HCT116 (cell line): ENCODE results near the gene TOX2. TPM values are rescaled to one million over a fixed set of nuclear protein-coding genes. Genes with fewer than 3 reads are reported as not detected.

Source experiments
- ATAC-seq: fragments of 200-7000 bp; cut with Tn5 transposase; 2 replicates; pipeline ENCODE4 v1.9.1; 2020; ENCODE audit warnings: mild to moderate bottlenecking, moderate library complexity
- BruUV-seq: library from RNA; stranded (reverse); fragments of 400-500 nt; replicated peaks from 2 replicates; lab custom pipeline; 2021; lab: Mats Ljungman, UMichigan
- CTCF ChIA-PET: fragments of 300-600 bp; sonication (Branson Sonifier 250); formaldehyde crosslinking; loops from one replicate; lab custom pipeline; 2021; ENCODE audit warnings: antibody characterized with exemption; lab: Charles Lee
- POLR2A ChIA-PET: fragments of 300-600, 350-600 bp; sonication (Branson Sonifier 250); formaldehyde crosslinking; loops from one replicate; lab custom pipeline; 2021; ENCODE audit warnings: antibody characterized with exemption; lab: Charles Lee
- RAD21 ChIA-PET, 2 experiments: fragments of 300-600 bp; sonication (Branson Sonifier 250); formaldehyde crosslinking; loops; one replicate each; lab custom pipeline; 2023; ENCODE audit warnings: low total read pairs in 2 of 2; ENCODE audit not compliant: uncharacterized antibody in 2 of 2, unreplicated experiment in 2 of 2, low non-redundant PET in 1 of 2; lab: Charles Lee
- DNase-seq: peaks from one replicate; pipeline ENCODE4 v3.0.0-alpha.2; 2010; ENCODE audit warnings: low read depth, low spot score
- H2AFZ ChIP-seq: fragments of 200-600 bp; shearing (Covaris generic), sonication (generic); 2 replicates; pipeline ENCODE4 v1.6.1; 2017; ENCODE audit warnings: low read depth, mixed run types, mixed read lengths, antibody characterized with exemption, low read length; ENCODE audit not compliant: poor library complexity, severe bottlenecking
- H3K27ac ChIP-seq: 2 replicates; pipeline ENCODE4 v1.5.1; 2012; ENCODE audit warnings: low read depth, low read length
- H3K27me3 ChIP-seq: fragments of 200-600 bp; sonication (generic); 2 replicates; pipeline ENCODE4 v1.6.1; 2016; ENCODE audit warnings: mixed run types, low read length, mixed read lengths; ENCODE audit not compliant: insufficient read depth
- H3K36me3 ChIP-seq, 2 experiments: fragments of 200-500 bp in 1 of 2; fragments of 200-600 bp in 1 of 2; sonication (Bioruptor generic) in 1 of 2; sonication (generic) in 1 of 2; 2 replicates each; pipeline versions ENCODE4 v1.5.1 to v1.6.1; 2014 to 2016; ENCODE audit warnings: low read length in 2 of 2, inconsistent platforms in 1 of 2, mixed read lengths in 1 of 2, mixed run types in 1 of 2; ENCODE audit not compliant: insufficient read depth in 2 of 2, control insufficient read depth in 1 of 2
- H3K4me1 ChIP-seq, 2 experiments: fragments of 200-600 bp in 1 of 2; sonication (generic) in 1 of 2; 2 replicates each; pipeline versions ENCODE4 v1.5.1 to v1.6.1; 2012 to 2017; ENCODE audit warnings: low read length in 2 of 2, inconsistent platforms in 1 of 2, mild to moderate bottlenecking in 1 of 2, mixed read lengths in 1 of 2, mixed run types in 1 of 2, moderate library complexity in 1 of 2; ENCODE audit not compliant: insufficient read depth in 2 of 2, control insufficient read depth in 1 of 2
- H3K4me2 ChIP-seq: fragments of 200-600 bp; sonication (generic); 2 replicates; pipeline ENCODE4 v1.6.1; 2017; ENCODE audit warnings: mixed run types, low read length, mixed read lengths
- H3K4me3 ChIP-seq, 2 experiments: fragments of 200-600 bp in 1 of 2; sonication (generic) in 1 of 2; replicated peaks in 1 of 2; 2 replicates each; pipeline ENCODE4 v1.5.1; 2011 to 2016; ENCODE audit warnings: low read length in 2 of 2, control low read depth in 1 of 2, low read depth in 1 of 2, mild to moderate bottlenecking in 1 of 2, mixed read lengths in 1 of 2, mixed run types in 1 of 2
- H3K79me2 ChIP-seq: fragments of 200-600 bp; sonication (generic); 2 replicates; pipeline ENCODE4 v1.6.1; 2017; ENCODE audit warnings: mild to moderate bottlenecking, mixed run types, low read length, moderate library complexity, mixed read lengths; ENCODE audit not compliant: insufficient read depth
- H3K9ac ChIP-seq: fragments of 200-600 bp; sonication (generic); 2 replicates; pipeline ENCODE4 v1.6.1; 2016; ENCODE audit warnings: low read length, mixed read lengths
- H3K9me2 ChIP-seq: fragments of 200-600 bp; sonication (generic), shearing (Covaris generic); 2 replicates; pipeline ENCODE4 v1.6.1; 2017; ENCODE audit warnings: mixed run types, mild to moderate bottlenecking, moderate library complexity; ENCODE audit not compliant: insufficient read depth
- H3K9me3 ChIP-seq, 2 experiments: fragments of 200-500 bp in 1 of 2; fragments of 200-600 bp in 1 of 2; sonication (Bioruptor generic) in 1 of 2; sonication (generic) in 1 of 2; 2 replicates each; pipeline ENCODE4 v1.6.1; 2014 to 2017; ENCODE audit warnings: low read length in 2 of 2, mixed read lengths in 2 of 2, inconsistent platforms in 1 of 2, low read depth in 1 of 2, mild to moderate bottlenecking in 1 of 2, mixed run types in 1 of 2, moderate library complexity in 1 of 2; ENCODE audit not compliant: control insufficient read depth in 1 of 2, insufficient read depth in 1 of 2
- H4K20me1 ChIP-seq: fragments of 200-600 bp; sonication (generic), shearing (Covaris generic); 2 replicates; pipeline ENCODE4 v1.6.1; 2017; ENCODE audit warnings: mixed run types, mild to moderate bottlenecking, moderate library complexity; ENCODE audit not compliant: insufficient read depth
- CBX3 ChIP-seq: IDR thresholded peaks from 2 replicates; pipeline ENCODE4 v1.6.1; 2012; ENCODE audit warnings: low read depth
- CEBPB ChIP-seq: IDR thresholded peaks from 2 replicates; pipeline ENCODE4 v1.6.1; 2012; ENCODE audit warnings: low read depth
- EGR1 ChIP-seq: IDR thresholded peaks from 2 replicates; pipeline ENCODE4 v1.6.1; 2012; ENCODE audit warnings: low read depth
- ELF1 ChIP-seq: IDR thresholded peaks from 2 replicates; pipeline ENCODE4 v1.6.1; 2012; ENCODE audit warnings: low read depth, borderline replicate concordance
- EZH2 ChIP-seq: fragments of 200-600 bp; sonication (generic); IDR thresholded peaks from 2 replicates; pipeline ENCODE4 v1.6.1; 2017; ENCODE audit warnings: antibody characterized with exemption, mixed run types
- EZH2phosphoT487 ChIP-seq: fragments of 200-600 bp; IDR thresholded peaks from 2 replicates; pipeline ENCODE4 v1.6.1; 2018; ENCODE audit warnings: antibody characterized with exemption, borderline replicate concordance
- FOSL1 ChIP-seq: IDR thresholded peaks from 2 replicates; pipeline ENCODE4 v1.6.1; 2012; ENCODE audit warnings: low read depth
- JUND ChIP-seq: IDR thresholded peaks from 2 replicates; pipeline ENCODE4 v1.6.1; 2012
- POLR2A ChIP-seq: IDR thresholded peaks from 2 replicates; pipeline ENCODE4 v1.7.0; 2011; ENCODE audit warnings: borderline replicate concordance; ENCODE audit not compliant: insufficient read depth, insufficient read length; ENCODE audit errors: extremely low read depth
- RAD21 ChIP-seq: IDR thresholded peaks from 2 replicates; pipeline ENCODE4 v1.6.1; 2012; ENCODE audit warnings: low read depth, mild to moderate bottlenecking
- REST ChIP-seq: IDR thresholded peaks from 2 replicates; pipeline ENCODE4 v1.6.1; 2012; ENCODE audit warnings: low read depth
- SIN3A ChIP-seq: IDR thresholded peaks from 2 replicates; pipeline ENCODE4 v1.6.1; 2012; ENCODE audit warnings: low read depth
- ZFX ChIP-seq: fragments of 450-650 bp; IDR thresholded peaks from 2 replicates; pipeline ENCODE4 v1.6.1; 2017
- intact Hi-C: fragments of 100-400 bp; cut with micrococcal nuclease; formaldehyde crosslinking; loops from 2 replicates; pipeline ENCODE4 v1.10.0; 2022
- total RNA-seq: library from RNA; stranded (reverse); gene quantifications from one replicate; pipeline ENCODE4 v1.2.1, GENCODE V29; 2021; ENCODE audit not compliant: unreplicated experiment

The TOX2 gene
- total RNA-seq, 1 experiment from 2014 or later: 39.6 TPM

- Histone ChIP-seq H3K9me2 (no peaks in the 10 kb centered on the region), H3K36me3 (no peaks in the 10 kb centered on the region), H3K9ac (no peak overlapping the region), H3K27ac (peak overlapping the region; percentile 88; the same call in 1 of the 2 replicates), H4K20me1 (no peaks in the 10 kb centered on the region), H3K4me1 (peaks cover 73 to 99% of the 10 kb centered on the region in 2 experiments), H3K9me3 (peaks cover 0 to 6% of the 10 kb centered on the region in 2 experiments; a peak in 1 of 4 replicates), H3K4me2 (no peak overlapping the region), H3K4me3 (no peak overlapping the region), H3K27me3 (no peaks in the 10 kb centered on the region), H3K79me2 (peaks cover 19% of the 10 kb centered on the region; the same call in 1 of the 2 replicates), H2AFZ (no peak overlapping the region)
- intact Hi-C loops: no loop called here
- BruUV-seq: no TSS peak
- ChIA-PET RAD21 (no interaction called here), POLR2A (no interaction called here), CTCF (no interaction called here)
- ATAC-seq (no peak), DNase-seq (no peak)
- TF ChIP-seq EGR1 (no peak), RAD21 (no peak), ELF1 (no peak), POLR2A (no peak), CBX3 (no peak), EZH2phosphoT487 (no peak), FOSL1 (no peak), JUND (no peak), ZFX (no peak), CEBPB (no peak), REST (no peak), EZH2 (no peak), SIN3A (no peak)
These were observed 42.7 kb downstream of the TOX2 start for GRCh38 chr20:43957392-43957791.
